A172 (cell line): ENCODE data around the gene TRIO. TPM values are rescaled to one million over a fixed set of nuclear protein-coding genes. Genes with fewer than 3 reads are reported as not detected.
A peak's percentile ranks its signal among the peaks of the same experiment; 100 is the strongest.

Source experiments
- DNase-seq: peaks from one replicate; pipeline ENCODE4 v3.0.0-alpha.2; 2015; ENCODE audit warnings: low spot score
- total RNA-seq: library from RNA; depleted of rRNA; stranded (reverse); fragments of >200 nt; shearing (Covaris generic); gene quantifications from 2 replicates; pipeline ENCODE4 v1.2.3, GENCODE V29; 2014

TRIO gene
- total RNA-seq, 1 experiment from 2014 or later, result 180 TPM

- no peak for DNase-seq
Measured at GRCh38 chr5:14325369-14325768, 182.2 kb downstream of the TRIO start.

- DNase-seq, result no peak
Measured at GRCh38 chr5:14326035-14326903, 183.1 kb downstream of the TRIO start.

- DNase-seq, result no peak
Measured at GRCh38 chr5:14327624-14328023, 184.5 kb downstream of the TRIO start.

DNA sequence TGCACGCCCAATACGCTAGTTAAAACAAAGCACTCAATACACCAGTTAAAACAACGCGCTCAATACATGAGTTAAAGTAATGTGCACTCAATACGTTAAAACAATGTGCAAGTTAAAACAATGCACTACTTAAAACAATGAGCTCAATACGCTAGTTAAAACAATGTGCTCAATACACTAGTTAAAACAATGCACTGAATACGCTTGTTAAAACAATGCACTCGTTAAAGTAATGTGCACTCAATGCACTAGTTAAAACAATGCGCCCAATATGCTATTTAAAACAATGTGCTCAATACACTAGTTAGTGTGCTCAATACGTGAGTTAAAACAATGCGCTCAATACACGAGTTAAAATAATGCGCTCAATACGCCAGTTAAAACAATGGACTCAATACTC, 185.0 kb downstream of the TRIO start:
- no peak for DNase-seq

GRCh38 chr5:14330291-14330690, 187.1 kb downstream of the TRIO start:
- no peak for DNase-seq

DNA sequence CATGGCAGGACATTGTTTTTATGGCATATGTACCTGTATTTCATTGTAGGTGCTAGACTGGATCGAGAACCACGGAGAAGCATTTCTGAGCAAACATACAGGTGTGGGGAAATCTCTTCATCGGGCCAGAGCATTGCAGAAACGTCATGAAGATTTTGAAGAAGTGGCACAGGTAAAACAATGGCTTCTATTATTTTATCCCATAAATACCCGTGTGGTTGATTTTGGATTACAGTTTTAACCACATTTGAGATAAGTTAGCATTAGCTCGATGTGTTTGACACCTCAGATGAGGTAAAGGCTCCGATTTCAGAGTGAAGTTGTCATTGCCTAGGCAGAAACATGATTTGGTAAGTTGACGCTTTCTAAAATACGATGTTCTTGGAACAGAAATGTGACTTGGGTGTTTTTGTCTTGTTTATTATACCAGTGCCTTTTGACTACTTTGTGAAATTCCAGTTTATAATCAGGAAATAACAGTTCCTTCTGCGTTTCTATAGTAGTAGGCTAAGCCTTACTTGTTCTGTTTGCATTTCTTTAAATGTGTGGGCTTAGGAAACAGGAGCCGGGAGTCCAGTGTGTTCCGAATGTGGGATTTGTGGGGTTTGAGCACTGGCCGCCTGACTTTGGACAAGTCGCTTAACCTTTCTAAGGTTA, 187.7 kb downstream of the TRIO start:
- no peak for DNase-seq

- no peak for DNase-seq
Measured at GRCh38 chr5:14331386-14331781, 188.2 kb downstream of the TRIO start.

DNA sequence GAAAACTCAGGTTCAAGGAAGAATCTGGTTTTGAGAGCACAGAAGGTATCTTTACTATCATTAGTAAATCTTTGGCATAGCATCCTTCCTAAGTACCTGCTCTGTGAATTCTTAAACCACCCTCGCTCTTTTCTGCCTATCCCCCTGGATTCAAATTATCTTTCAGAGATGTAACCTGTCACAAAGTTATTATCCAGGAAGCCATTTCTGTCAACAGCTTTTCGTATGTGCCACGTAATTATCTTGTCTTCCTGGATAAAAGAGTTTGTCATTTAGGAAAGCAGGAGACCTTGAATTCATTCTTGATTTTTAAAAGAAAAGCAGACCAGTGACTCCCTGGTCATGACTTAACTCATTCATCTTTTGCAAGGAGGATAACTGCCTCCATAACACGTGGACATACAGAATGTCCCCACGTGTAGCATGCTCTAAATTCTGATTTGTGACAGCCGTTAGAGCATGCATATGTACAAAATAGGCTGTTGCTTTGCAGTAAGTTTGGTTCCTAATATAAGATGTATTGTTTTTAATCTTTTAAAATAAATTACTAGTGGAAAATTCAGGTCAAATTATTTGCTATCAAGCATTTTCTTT, 189.0 kb downstream of the TRIO start:
- no peak for DNase-seq

- no peak for DNase-seq
Measured at GRCh38 chr5:14332746-14333145, 189.6 kb downstream of the TRIO start.

GRCh38 chr5:14337593-14337992, 194.5 kb downstream of the TRIO start:
- no peak for DNase-seq

- DNase-seq, result no peak
Measured at GRCh38 chr5:14339468-14339867, 196.3 kb downstream of the TRIO start.

GRCh38 chr5:14341571-14342230, 198.6 kb downstream of the TRIO start:
- DNase-seq, result no peak

- DNase-seq, result peak; percentile 34
Measured at GRCh38 chr5:14342306-14342705, 199.2 kb downstream of the TRIO start.

- DNase-seq, result no peak
Measured at GRCh38 chr5:14343376-14343775, 200.2 kb downstream of the TRIO start.

DNA sequence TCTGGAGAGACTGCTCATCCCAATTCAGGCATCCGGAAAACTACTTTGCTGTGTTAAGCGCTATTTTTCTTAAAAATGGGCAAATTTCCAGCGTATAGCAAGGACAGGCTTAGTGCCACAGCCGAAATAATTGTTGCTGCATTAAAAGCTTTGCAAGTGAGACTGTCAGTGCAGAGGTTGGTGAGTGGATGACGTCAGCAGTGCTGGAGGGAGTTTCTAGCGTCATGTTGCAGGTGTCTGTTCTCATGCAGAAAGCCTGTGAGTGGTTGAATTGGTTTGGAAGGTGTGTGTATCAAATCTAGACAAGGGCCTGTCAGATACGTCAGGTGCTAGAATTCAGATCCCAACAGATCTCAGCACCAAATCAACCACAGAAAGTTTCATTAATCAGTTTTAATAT, 204.4 kb downstream of the TRIO start:
- DNase-seq, result no peak

GRCh38 chr5:14348142-14348541, 205.0 kb downstream of the TRIO start:
- DNase-seq, result no peak

GRCh38 chr5:14349029-14349428, 205.9 kb downstream of the TRIO start:
- DNase-seq, result no peak

GRCh38 chr5:14351086-14351661, 208.0 kb downstream of the TRIO start:
- no peak for DNase-seq

GRCh38 chr5:14351845-14352712, 208.9 kb downstream of the TRIO start:
- peak; percentile 79 for DNase-seq

DNA sequence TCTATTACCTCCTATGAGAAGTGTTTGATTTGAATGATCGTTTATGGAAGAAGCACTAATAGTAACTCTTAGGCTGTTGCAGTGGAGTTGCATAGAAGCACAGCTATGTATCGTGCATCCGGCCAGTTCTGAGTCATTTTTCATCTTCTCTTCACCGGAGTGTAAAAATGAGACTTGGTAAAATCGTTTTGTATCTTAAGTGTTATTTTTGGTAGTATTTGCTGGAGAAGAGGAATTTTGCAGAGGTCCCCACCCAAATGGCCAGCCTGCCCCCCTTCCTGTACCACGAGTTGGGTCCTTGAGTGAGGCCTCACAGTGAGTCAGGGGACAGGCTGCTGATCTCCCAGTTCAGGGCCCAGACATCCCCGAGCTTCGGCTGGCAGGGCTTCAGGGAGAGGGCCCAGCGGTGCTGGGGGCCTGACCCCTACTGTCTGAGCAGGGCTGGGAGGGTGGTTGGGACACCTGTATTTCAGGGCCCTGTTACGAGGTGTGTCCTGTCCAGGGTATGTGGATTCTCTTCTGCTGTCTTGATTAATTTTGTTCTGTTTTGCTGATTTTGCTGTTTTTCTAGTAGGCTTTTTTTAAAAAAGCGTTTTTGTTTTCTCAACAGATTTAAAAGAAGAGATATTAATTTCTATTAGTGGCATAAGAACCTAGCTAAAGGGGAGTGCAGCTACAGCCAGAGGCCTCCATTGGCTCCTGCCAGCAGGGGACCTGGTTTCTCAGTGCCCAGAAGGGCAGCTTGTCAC, 210.8 kb downstream of the TRIO start:
- DNase-seq, result no peak
